ENCODE measurements around the gene FER.
"Not testable (repeated sequence)": the region's sequence is repeated elsewhere in the genome, so short reads cannot be mapped to it uniquely, and the experiment has no call there.

FER gene

GRCh38 chr5:109136906-109137305 lies 389.2 kb downstream of the FER start:
- DNase-seq: no peak

- no peak for DNase-seq
Measured at GRCh38 chr5:109141222-109142200, 393.8 kb downstream of the FER start.

GRCh38 chr5:109143031-109143430 lies 395.3 kb downstream of the FER start:
- DNase-seq: no peak

- no peak for DNase-seq
Measured at GRCh38 chr5:109145139-109145538, 397.4 kb downstream of the FER start.

GRCh38 chr5:109146591-109146990 lies 398.9 kb downstream of the FER start:
- DNase-seq: no peak

- no peak for DNase-seq
Measured at GRCh38 chr5:109152565-109152964, 404.9 kb downstream of the FER start.

GRCh38 chr5:109155625-109156024 lies 407.9 kb downstream of the FER start:
- no peak for DNase-seq

GRCh38 chr5:109156885-109157284 lies 409.2 kb downstream of the FER start:
- DNase-seq: no peak

- DNase-seq: no peak
Measured at GRCh38 chr5:109160468-109160867, 412.8 kb downstream of the FER start.

- no peak for DNase-seq
Measured at GRCh38 chr5:109161914-109162683, 414.4 kb downstream of the FER start.

GRCh38 chr5:109163336-109163735 lies 415.6 kb downstream of the FER start:
- no peak for DNase-seq

- no peak for DNase-seq
Measured at GRCh38 chr5:109164001-109164400, 416.3 kb downstream of the FER start.

- no peak for DNase-seq
Measured at GRCh38 chr5:109167586-109167985, 419.9 kb downstream of the FER start.

GRCh38 chr5:109168151-109168550 lies 420.5 kb downstream of the FER start:
- no peak for DNase-seq

GRCh38 chr5:109170629-109171350 lies 423.1 kb downstream of the FER start:
- DNase-seq: no peak

GRCh38 chr5:109171437-109172073 lies 423.9 kb downstream of the FER start:
- not testable (repeated sequence) for DNase-seq

- no peak for DNase-seq
Measured at GRCh38 chr5:109173036-109173794, 425.5 kb downstream of the FER start.

GRCh38 chr5:109177227-109177626 lies 429.5 kb downstream of the FER start:
- DNase-seq: no peak

GRCh38 chr5:109177782-109178181 lies 430.1 kb downstream of the FER start:
- DNase-seq: no peak

GRCh38 chr5:109180668-109181067 lies 433.0 kb downstream of the FER start:
- DNase-seq: no peak

GRCh38 chr5:109186759-109187158 lies 439.1 kb downstream of the FER start:
- no peak for DNase-seq

GRCh38 chr5:109191153-109191558 lies 443.5 kb downstream of the FER start:
- no peak for DNase-seq
